GM18511 (cell line): ENCODE measurements around the gene FLT3LG.
"Not testable (repeated sequence)": the region's sequence is repeated elsewhere in the genome, so short reads cannot be mapped to it uniquely, and the experiment has no call there.

ENCODE experiments used
- ATAC-seq: cut with Tn5 transposase; IDR thresholded peaks from one replicate; pipeline ENCODE4 v1.9.1; 2021; ENCODE audit warnings: mild to moderate bottlenecking, moderate library complexity; ENCODE audit not compliant: unreplicated experiment

The FLT3LG gene

GRCh38 chr19:49461130-49461529, 12.9 kb upstream of the FLT3LG start:
- not testable (repeated sequence) for ATAC-seq

DNA sequence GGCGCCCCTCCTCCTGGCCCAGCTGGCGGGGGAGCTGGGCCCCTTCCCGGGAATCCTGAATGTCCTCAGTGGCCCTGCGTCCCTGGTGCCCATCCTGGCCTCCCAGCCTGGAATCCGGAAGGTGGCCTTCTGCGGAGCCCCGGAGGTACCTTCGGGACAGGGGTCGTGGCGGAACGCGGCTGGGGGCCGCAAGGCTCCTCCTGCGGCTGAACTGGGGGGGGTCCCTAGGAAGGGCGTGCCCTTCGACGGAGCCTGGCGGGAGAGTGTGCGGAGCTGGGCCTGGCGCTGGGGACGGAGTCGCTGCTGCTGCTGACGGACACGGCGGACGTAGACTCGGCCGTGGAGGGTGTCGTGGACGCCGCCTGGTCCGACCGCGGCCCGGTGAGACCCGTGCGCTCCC, 12.4 kb upstream of the FLT3LG start:
- ATAC-seq: no peak

- ATAC-seq: no peak
Observed at GRCh38 chr19:49462492-49462891, 11.5 kb upstream of the FLT3LG start.

DNA sequence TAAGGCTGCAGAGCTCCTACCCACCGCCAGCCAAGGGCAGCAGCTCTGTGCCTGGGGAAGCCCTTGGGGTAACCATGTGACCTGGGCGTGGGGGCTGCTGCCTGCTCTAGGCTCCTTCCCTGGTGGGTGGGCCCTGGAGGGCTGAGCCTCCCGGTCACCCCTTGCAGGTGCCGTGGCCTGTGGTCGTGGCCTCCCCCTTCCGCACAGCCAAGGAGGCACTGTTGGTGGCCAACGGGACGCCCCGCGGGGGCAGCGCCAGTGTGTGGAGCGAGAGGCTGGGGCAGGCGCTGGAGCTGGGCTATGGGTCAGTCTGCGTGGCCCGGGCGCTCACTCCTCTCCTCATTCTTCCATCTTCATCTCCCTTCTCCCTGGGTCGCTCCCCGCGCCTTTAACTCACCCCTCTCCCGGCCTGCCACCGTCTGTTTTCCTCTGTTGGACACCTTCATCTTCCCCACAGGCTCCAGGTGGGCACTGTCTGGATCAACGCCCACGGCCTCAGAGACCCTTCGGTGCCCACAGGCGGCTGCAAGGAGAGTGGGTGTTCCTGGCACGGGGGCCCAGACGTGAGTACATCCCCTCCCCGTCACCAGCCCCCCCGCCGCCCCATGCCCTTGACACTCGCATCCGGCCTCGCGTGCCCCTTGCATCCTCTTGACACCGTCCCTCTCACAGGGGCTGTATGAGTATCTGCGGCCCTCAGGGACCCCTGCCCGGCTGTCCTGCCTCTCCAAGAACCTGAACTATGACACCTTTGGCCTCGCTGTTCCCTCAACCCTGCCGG, 9.9 kb upstream of the FLT3LG start:
- no peak for ATAC-seq

DNA sequence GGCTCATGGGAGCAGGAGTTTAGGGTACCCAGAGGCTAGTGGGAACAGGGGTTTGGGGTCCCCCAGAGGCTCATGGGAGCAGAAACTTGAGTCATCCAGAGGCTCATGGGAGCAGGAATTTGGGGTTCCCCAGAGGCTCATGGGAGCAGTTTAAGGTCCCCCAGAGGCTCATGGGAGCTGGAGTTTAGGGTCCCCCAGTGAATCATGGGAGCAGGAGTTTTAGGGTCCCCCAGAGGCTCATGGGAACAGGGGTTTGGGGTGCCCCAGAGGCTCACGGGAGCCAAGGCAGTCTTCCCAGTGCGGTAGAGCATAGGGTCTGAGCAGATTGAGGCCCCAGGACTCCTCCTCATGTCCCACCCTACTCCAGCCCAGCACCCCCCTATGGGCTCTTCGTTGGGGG, 8.6 kb upstream of the FLT3LG start:
- ATAC-seq: no peak

DNA sequence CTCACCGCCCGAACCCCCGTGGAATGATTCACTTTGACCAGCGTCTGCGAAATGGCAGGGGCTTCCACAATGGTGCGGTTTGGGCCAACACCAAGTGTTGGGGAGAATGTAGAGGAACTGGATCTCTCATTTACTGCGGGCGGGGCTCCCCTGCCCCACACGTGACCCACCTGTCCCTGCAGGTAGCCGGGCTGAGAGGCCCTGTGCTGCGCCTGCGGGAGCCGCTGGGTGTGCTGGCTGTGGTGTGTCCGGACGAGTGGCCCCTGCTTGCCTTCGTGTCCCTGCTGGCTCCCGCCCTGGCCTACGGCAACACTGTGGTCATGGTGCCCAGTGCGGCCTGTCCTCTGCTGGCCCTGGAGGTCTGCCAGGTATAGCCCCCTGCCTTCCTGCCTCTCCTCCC, 5.8 kb upstream of the FLT3LG start:
- no peak for ATAC-seq

GRCh38 chr19:49468746-49469447, 5.1 kb upstream of the FLT3LG start:
- ATAC-seq: peak; percentile 63

DNA sequence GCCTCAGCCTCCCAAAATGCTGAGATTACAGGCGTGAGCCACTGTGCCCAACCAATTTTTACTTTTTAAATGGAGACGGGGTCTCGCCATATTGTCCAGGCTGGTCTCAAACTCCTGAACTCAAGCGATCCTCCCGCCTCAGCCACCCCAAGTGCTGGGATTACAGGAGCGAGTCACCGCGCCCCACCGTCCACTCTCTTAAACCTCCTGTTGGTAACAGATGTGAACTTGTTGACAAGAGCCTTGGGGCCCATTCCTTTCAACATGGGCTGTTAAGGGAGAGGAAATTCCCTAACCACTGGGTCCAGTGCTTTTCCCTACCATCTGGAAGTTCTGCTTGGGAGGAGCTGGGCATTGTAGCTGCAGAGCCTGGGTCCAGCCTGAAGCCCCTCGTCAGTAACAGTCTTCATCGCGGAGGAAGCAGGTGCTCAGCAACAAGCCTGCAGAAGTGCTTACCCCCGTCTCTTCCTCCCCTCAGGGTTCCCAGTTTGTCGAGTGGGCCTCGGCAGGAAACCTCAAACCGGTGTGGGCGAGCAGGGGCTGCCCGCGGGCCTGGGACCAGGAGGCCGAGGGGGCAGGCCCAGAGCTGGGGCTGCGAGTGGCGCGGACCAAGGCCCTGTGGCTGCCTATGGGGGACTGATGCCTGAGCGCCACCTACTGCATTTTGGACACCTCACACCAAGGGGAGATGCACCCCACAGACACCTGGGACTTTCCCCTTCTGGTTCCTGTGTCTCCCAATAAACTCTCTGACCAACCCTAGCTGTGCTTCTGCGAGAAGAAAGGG, 4.0 kb upstream of the FLT3LG start:
- no peak for ATAC-seq

GRCh38 chr19:49470615-49470978, 3.4 kb upstream of the FLT3LG start:
- no peak for ATAC-seq

- ATAC-seq: no peak
Observed at GRCh38 chr19:49472936-49473335, 1.1 kb upstream of the FLT3LG start.

DNA sequence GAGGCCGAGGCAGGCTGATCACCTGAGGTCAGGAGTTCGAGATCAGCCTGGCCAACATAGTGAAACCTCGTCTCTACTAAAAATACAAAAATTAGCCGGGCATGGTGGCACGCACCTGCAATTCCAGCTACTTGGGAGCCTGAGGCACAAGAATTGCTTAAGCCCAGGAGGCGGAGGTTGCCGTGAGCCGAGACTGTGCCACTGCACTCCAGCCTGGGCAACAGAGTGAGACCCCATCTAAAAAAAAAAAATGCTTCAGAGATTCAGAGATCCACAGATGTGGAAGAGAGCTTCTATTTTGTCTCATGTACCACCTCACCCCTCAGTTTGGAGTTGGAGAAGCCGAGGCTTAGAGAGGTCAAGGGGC, 531 bp upstream of the FLT3LG start:
- not testable (repeated sequence) for ATAC-seq

DNA sequence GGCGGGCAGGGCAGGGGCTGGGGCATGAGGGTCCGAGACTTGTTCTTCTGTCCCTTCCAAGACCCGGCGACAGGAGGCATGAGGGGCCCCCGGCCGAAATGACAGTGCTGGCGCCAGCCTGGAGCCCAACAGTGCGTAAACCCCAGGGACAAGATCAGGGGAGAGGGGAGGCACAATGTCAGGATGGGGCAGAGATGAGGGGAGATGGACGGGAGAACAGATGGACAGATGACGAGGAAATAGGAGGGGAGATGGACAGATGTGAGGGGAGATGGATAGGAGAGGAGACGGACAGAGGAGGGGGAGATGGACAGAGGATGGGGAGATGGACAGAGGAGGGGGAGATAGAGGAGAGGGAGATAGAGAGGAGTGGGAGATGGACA, 518 bp downstream of the FLT3LG start:
- ATAC-seq: no peak

GRCh38 chr19:49475191-49475917, 1.3 kb downstream of the FLT3LG start:
- ATAC-seq: no peak

DNA sequence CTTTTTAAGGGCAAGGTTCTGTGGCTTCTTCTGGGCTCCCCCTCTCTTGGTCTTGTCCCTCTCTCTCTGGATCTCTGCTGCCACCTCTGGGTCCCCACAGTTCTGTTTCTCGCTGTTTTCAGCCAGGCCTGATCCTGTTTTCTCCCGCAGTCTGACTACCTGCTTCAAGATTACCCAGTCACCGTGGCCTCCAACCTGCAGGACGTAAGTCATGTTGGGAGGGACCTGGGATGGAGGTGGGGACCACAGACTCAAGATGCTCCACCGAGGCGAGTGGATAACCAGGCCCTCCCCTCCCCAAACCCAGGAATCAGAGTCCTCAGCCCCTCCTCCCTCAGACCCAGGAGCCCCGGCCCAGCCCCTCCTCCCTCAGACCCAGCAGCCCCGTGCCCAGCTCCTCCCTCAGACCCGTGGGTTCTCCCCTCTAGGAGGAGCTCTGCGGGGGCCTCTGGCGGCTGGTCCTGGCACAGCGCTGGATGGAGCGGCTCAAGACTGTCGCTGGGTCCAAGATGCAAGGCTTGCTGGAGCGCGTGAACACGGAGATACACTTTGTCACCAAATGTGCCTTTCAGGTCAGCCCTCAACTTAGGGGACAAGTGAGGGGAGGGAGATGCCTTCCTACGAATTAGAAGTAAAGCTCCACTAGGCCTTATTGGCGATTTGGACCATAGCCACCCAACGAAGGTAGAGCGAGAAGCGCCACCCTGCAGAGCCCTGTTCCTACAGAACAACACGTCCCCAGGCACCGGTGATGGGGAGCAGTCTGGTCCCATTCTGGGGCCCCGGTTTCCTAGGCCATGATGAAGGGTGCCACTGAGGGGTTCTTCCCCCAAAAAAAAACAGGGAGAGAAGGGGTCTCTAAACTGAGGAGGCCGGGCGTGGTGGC, 2.2 kb downstream of the FLT3LG start:
- ATAC-seq: no peak

- no peak for ATAC-seq
Observed at GRCh38 chr19:49479975-49480628, 6.1 kb downstream of the FLT3LG start.

DNA sequence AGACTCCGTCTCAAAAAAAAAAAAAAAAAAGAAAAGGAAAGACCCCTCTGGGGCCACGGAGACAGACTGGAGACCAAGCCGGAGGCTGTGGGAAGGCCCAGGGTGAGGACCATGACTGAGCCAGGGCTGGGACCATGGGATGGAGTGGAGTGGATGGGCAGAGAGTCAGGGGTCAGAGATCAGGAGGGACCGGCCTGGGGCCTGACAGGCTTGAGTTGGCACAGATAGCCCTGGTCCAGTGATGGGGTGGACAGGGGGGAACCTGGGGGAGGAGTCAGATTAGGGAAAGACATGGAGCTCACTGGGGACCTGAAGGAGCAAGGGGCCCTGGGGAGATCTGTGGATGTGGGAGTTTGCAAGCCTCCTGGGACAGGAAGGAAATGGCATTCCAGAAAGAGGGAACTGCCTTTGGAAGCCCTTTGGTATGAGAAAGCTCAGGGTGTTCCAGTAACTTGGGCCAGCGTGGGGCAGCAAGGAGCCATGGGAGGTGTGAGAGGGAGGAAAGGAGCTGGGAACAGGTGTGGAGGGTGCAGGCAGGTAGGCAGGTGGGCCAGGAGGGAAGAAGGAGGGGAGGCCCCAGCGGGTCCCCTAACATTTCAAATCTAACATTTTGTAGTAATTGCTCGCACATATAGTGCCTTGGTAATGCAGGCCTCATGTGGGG, 7.1 kb downstream of the FLT3LG start:
- ATAC-seq: no peak

GRCh38 chr19:49486232-49486631, 12.2 kb downstream of the FLT3LG start:
- no peak for ATAC-seq

- ATAC-seq: no peak
Observed at GRCh38 chr19:49486710-49487276, 12.8 kb downstream of the FLT3LG start.
